GM12892 (cell line): ENCODE results near the gene IL18BP.

Experiments
- POLR2A ChIP-seq: IDR thresholded peaks from 2 replicates; pipeline ENCODE4 v1.6.1; 2011; ENCODE audit warnings: low read depth, low read length, control low read depth
- POLR2AphosphoS5 ChIP-seq: IDR thresholded peaks from 2 replicates; pipeline ENCODE4 v1.6.1; 2011; ENCODE audit warnings: low read depth, low read length, control low read depth
- TAF1 ChIP-seq: IDR thresholded peaks from 2 replicates; pipeline ENCODE4 v1.6.1; 2011; ENCODE audit warnings: low read depth, mild to moderate bottlenecking, control low read depth, low read length, borderline replicate concordance

GRCh38 chr11:72039856-72040401, 41.2 kb downstream of the IL18BP start:
- TF ChIP-seq POLR2A = no peak
- TF ChIP-seq POLR2AphosphoS5 = no peak
- TF ChIP-seq TAF1 = no peak
